Uterus (tissue), 2 donors: Measurements from ENCODE around the gene STARD5.

Experiments
- CTCF ChIP-seq, 4 experiments: fragments of 200-600 bp in 2 of 4; fragments of 450-650 bp in 2 of 4; sonication (generic) in 2 of 4; IDR thresholded peaks; one replicate each; pipeline ENCODE4 v1.5.1; 2016 to 2019; ENCODE audit warnings: antibody characterized with exemption in 4 of 4, mild to moderate bottlenecking in 2 of 4, moderate library complexity in 1 of 4
- POLR2A ChIP-seq, 2 donors: fragments of 450-650 bp; IDR thresholded peaks; one replicate each; pipeline ENCODE4 v1.6.1; 2016; ENCODE audit warnings: antibody characterized with exemption in 2 of 2, mild to moderate bottlenecking in 1 of 2, moderate library complexity in 1 of 2

GRCh38 chr15:81347910-81348309 lies 24.0 kb upstream of the STARD5 start:
- TF ChIP-seq CTCF (IDR thresholded peaks at IDR 0.05) = no peak
- no peak for TF ChIP-seq POLR2A (IDR thresholded peaks at IDR 0.05)
